HEK293T (cell line): ENCODE results near the gene SGSM1.

ENCODE experiments used
- ARNT ChIP-seq: fragments of 450-650 bp; IDR thresholded peaks from 2 replicates; pipeline ENCODE4 v1.6.1; 2017; ENCODE audit warnings: mild to moderate bottlenecking
- BHLHE40 ChIP-seq: fragments of 450-650 bp; IDR thresholded peaks from 2 replicates; pipeline ENCODE4 v1.6.1; 2016; ENCODE audit warnings: mild to moderate bottlenecking, moderate library complexity, borderline replicate concordance
- CTBP1 ChIP-seq: fragments of 450-650 bp; IDR thresholded peaks from 2 replicates; pipeline ENCODE4 v1.6.1; 2016; ENCODE audit warnings: borderline replicate concordance
- ELF4 ChIP-seq: fragments of 450-650 bp; IDR thresholded peaks from 2 replicates; pipeline ENCODE4 v1.6.1; 2017; ENCODE audit warnings: antibody characterized with exemption
- FOXK2 ChIP-seq: fragments of 450-650 bp; IDR thresholded peaks from 2 replicates; pipeline ENCODE4 v1.6.1; 2016; ENCODE audit warnings: mild to moderate bottlenecking
- FOXM1 ChIP-seq: fragments of 450-650 bp; IDR thresholded peaks from 2 replicates; pipeline ENCODE4 v1.6.1; 2017; ENCODE audit warnings: mild to moderate bottlenecking, borderline replicate concordance
- L3MBTL2 ChIP-seq: fragments of 450-650 bp; conservative IDR thresholded peaks from 2 replicates; pipeline ENCODE4 v1.6.1; 2016; ENCODE audit warnings: mild to moderate bottlenecking
- LEF1 ChIP-seq: fragments of 450-650 bp; IDR thresholded peaks from 2 replicates; pipeline ENCODE4 v1.6.1; 2017; ENCODE audit warnings: mild to moderate bottlenecking, borderline replicate concordance
- NFRKB ChIP-seq: fragments of 450-650 bp; IDR thresholded peaks from 2 replicates; pipeline ENCODE4 v1.6.1; 2016; ENCODE audit warnings: mild to moderate bottlenecking, moderate library complexity
- PKNOX1 ChIP-seq: fragments of 450-650 bp; IDR thresholded peaks from 2 replicates; pipeline ENCODE4 v1.6.1; 2016
- SP1 ChIP-seq: fragments of 450-650 bp; IDR thresholded peaks from 2 replicates; pipeline ENCODE4 v1.6.1; 2017
- SUZ12 ChIP-seq: fragments of 450-650 bp; IDR thresholded peaks from 2 replicates; pipeline ENCODE4 v1.6.1; 2016; ENCODE audit warnings: mild to moderate bottlenecking
- ZNF384 ChIP-seq: fragments of 450-650 bp; IDR thresholded peaks from 2 replicates; pipeline ENCODE4 v1.6.1; 2016

- TF ChIP-seq BHLHE40 (no peak), LEF1 (no peak), SP1 (no peak), FOXK2 (no peak), ARNT (no peak), ELF4 (no peak), PKNOX1 (no peak), FOXM1 (no peak), ZNF384 (no peak), L3MBTL2 (no peak), SUZ12 (no peak), NFRKB (no peak), CTBP1 (no peak)
These were observed 141.4 kb downstream of the SGSM1 start for GRCh38 chr22:24947383-24947782.
